HG03280 (cell line): ENCODE data around the gene CCDC197.

Experiments
- ATAC-seq: cut with Tn5 transposase; IDR thresholded peaks from one replicate; pipeline ENCODE4 v1.9.1; 2021; ENCODE audit warnings: mild to moderate bottlenecking, moderate library complexity; ENCODE audit not compliant: unreplicated experiment

CCDC197 gene

GRCh38 chr14:94040247-94040646 is 43.1 kb downstream of the CCDC197 start:
- no peak for ATAC-seq

- ATAC-seq: no peak
These were observed 43.7 kb downstream of the CCDC197 start for GRCh38 chr14:94040796-94041195.

GRCh38 chr14:94041551-94042346 is 44.6 kb downstream of the CCDC197 start:
- no peak for ATAC-seq

GRCh38 chr14:94042433-94043091 is 45.5 kb downstream of the CCDC197 start:
- ATAC-seq: no peak

DNA sequence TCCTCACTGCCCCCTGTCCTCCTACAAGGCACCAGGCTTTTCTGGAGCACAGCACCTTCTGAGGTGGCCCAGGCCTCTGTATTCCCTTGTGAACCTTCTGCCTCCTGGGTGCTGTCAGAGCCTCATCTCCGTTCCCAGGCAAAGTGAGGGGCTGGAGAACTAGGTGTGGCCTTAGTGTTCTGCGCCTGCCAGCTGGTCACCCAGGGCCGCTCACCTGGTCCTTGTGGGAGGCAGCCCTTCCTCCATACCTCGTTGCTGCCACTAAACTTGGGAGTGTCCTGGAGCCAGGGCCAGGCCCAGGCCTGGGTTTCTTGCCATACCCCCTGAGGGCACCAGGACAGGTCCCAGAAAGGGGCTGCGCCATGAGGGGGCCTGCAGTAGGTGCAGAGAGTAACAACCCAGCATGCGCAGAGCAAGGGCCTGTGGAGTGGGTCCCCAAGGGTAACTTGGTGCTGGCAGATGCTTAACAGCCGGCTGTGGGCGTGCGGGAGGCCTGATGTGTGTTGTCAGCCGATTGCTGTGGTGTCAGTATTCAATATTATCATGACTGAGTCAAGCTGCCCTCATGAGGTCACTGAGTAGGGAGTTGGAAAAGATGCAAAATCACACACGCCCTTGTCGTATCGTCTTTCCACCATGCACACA is 46.1 kb downstream of the CCDC197 start:
- ATAC-seq: no peak

DNA sequence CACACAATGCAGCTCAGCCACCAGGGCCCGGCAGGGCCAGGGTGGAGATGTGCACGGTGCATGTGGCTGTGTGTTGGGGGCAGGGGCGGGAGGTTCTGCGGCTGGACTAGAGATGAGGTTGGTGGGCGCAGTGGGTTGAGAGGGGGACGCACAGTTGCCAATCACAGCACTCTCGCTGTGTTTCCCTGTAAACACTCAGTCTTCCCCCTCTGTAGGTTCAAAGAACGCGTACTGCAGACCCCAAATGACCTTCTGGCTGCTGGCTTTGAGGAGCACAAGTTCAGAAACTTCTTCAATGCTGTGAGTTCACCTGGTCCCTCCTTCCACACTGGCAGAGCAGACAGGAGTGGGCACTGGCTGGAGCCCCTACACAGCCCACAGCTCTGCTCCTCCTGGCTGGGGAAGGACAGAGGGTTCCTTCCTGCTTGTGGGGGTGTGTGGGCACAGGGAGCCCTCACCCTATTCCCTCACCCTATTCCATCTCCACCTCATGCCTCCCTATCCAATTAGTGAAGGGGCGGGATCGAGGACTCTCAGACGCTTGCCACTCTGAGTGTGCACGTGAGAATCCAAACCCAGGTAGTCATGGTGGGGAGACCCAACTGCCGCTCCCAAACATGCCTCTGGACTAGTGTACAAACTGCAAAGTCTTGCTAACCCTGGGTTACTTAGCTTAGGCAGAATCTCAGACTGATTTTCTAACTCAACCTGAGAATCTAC is 46.8 kb downstream of the CCDC197 start:
- ATAC-seq: no peak

DNA sequence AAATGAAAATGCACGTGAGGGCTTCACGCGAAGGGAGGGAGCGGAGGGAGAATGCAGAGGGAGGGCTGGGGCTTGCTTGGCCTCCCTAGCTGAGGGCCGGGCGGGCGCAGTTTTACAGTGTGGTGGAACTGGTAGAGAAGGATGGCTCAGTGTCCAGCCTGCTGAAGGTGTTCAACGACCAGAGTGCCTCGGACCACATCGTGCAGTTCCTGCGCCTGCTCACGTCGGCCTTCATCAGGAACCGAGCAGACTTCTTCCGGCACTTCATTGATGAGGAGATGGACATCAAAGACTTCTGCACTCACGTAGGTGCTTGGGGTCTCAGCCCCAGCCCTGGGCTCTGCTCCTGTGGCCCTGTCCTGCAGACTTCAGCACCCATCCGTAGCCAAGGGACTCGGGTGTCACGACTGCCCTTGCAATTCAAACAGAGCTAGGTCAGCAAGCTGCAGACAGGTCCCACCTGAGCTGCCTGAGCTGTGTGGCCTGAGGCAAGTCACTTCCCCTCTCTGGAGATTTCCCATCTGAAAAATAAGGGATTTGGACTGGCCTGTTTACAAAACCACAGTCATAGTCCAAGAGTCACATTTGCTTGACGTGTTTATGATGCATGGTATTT is 47.5 kb downstream of the CCDC197 start:
- no peak for ATAC-seq

- ATAC-seq: no peak
These were observed 48.0 kb downstream of the CCDC197 start for GRCh38 chr14:94045101-94045500.

DNA sequence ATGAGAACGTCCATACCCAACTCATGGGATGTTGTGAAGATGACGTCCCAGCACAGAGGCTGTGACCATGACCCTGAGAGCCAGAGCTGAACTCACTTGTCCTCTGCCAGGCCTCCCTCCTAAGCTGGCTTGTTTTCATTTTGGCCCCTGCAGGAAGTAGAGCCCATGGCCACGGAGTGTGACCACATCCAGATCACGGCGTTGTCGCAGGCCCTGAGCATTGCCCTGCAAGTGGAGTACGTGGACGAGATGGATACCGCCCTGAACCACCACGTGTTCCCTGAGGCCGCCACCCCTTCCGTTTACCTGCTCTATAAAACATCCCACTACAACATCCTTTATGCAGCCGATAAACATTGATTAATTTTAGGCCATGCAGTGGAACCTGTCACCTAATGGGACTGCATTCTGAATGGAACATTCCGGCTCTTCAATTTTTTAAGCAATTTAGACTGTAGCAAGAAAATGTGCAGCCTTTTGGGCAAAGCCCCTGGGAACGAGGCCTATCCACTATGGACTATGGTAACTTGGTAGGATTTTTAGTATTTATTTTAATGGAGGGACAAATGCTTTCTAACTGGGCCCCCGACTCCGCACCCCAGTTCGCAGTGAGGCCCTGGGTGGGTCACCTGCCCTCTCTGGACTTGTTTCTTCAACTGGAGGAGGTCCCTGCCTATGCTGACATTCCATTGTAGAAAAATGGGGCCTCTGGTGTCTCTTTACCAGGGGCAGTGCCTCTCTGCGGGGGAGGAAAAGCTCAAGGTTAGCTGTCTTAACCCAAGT is 48.7 kb downstream of the CCDC197 start:
- ATAC-seq: no peak

- ATAC-seq: no peak
These were observed 49.7 kb downstream of the CCDC197 start for GRCh38 chr14:94046696-94047250.

GRCh38 chr14:94047581-94047980 is 50.5 kb downstream of the CCDC197 start:
- no peak for ATAC-seq

DNA sequence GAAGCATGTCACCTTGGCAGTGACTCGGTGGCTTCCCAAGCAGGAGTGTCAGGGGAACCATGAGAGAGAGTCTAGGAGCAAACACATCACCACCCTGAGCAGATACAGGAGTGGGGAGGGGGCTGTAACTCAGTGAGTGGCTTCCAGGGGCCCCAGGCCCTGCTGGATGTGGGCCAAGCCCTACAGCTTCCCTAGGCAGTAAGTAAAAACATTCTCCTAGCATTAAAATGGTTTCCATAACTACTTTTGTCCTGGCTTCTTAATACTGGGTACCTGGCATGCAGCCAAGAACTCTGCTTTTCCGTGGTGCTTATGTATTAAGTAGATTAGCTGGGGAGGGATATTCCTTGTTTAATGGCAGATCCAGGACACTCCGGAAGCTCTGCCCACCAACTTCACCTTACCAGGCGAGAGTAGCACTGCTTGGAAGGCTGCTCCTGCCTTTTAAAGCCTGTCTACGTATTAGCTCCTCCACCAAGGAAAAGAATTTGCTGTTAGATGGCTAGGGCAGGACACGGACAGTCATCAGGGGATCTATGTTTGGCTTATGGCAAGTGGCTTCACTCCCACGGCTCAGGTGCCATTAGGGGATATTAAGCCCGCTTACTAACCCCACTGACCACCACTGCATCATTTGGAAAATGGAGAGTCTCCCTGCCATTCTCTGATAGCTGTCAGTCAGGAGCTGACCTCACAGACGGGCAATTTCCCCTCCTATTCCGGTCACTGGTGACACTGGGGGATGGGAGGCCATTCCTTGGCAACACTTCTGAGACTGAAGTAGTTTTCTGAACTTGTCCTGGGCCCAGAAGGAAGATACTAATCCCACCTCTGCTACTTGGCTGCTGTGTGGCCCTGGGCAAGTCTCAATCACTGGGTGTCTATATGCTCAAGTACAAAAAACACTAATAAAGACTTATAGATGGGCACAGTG is 51.9 kb downstream of the CCDC197 start:
- ATAC-seq: no peak

DNA sequence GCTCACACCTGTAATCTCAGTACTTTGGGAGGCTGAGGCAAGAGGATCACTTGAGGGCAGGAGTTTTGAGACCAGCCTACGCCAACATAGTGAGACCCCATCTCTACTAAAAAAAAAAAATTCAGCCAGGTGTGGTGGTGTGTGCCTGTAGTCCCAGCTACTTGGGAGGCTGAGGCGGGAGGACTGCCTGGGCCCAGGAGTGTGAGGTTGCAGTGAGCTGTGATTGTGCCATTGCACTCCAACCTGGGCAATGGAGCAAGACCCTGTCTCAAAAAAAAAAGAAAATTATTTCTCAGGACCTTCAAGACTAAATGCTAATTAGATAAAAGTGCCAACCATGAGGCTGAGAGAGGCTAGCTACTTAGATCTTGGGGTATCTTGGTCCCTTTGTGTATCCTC is 52.5 kb downstream of the CCDC197 start:
- no peak for ATAC-seq

- no peak for ATAC-seq
These were observed 53.3 kb downstream of the CCDC197 start for GRCh38 chr14:94050231-94050880.

- no peak for ATAC-seq
These were observed 54.0 kb downstream of the CCDC197 start for GRCh38 chr14:94051115-94051514.

GRCh38 chr14:94051779-94052178 is 54.7 kb downstream of the CCDC197 start:
- ATAC-seq: no peak

GRCh38 chr14:94052199-94052598 is 55.1 kb downstream of the CCDC197 start:
- no peak for ATAC-seq

DNA sequence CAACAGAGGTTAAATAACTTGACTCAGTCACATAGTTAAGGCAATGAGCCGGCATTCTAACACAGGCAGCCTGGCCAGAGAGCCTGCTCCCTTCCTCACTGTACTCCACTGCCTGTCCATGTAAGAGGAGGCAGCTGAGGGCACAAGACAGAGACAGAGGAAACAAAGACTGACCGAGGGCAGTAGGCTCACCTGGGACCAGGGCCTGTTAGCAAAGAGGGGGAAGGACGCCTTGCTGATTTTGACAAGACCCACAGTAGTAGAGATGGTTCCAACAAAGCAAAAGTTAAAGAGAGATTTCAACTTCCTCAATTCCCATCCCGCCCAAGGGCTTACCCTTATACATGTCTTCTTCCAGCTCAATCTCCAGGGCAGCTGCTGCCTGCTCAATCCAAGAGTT is 55.6 kb downstream of the CCDC197 start:
- ATAC-seq: no peak
